Fibroblast of skin of left quadriceps (primary cell): ENCODE measurements around the gene LRP2BP.
"Not testable (repeated sequence)": the region's sequence is repeated elsewhere in the genome, so short reads cannot be mapped to it uniquely, and the experiment has no call there.

Source experiments
- DNase-seq, 2 experiments: peaks; one replicate each; pipeline ENCODE4 v3.0.0-alpha.2; 2013; ENCODE audit warnings: low read depth in 2 of 2

LRP2BP gene

DNA sequence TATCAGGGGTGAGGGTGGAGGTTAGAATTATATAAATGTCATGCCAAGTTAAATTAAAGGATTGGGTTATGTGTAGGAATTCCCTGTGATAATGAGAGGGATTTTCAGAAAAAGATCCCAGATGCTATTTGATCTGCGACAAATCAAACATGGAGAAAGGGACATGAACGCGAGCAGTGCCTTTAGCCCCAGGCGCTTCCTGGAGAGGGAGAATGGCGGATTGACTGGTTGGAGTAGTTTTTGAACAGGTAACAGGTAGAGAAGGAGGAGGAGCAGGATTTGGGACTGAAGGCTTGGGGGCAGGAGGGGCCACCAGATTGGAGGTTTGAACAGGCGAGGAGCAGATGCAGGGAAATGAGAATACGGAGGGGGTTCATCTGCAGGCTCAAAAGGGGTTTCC, 67.1 kb downstream of the LRP2BP start:
- DNase-seq = no peak

GRCh38 chr4:185325721-185326120, 70.0 kb downstream of the LRP2BP start:
- not testable (repeated sequence) for DNase-seq

DNA sequence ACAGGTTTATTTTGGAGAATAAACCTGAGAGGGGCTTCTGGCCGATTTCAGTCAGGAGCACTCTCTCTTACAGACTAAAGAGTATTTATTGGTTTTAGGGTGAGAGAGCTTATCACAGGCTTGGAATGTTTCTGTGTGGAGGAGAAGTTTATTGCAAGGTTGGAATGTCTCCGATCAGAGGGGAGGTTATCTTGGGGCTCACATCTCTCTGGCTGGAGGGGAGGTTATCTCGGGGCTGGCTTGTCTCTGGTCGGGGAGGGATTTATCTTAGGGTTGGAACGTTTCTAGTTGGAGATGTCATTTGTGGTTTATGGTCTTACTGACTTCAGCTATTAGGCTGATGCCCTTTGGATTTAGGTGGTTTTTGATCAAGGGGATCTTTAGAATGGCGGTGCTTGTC, 71.4 kb downstream of the LRP2BP start:
- not testable (repeated sequence) for DNase-seq

GRCh38 chr4:185323606-185324005, 72.1 kb downstream of the LRP2BP start:
- no peak for DNase-seq

GRCh38 chr4:185322803-185323202, 72.9 kb downstream of the LRP2BP start:
- no peak for DNase-seq

DNA sequence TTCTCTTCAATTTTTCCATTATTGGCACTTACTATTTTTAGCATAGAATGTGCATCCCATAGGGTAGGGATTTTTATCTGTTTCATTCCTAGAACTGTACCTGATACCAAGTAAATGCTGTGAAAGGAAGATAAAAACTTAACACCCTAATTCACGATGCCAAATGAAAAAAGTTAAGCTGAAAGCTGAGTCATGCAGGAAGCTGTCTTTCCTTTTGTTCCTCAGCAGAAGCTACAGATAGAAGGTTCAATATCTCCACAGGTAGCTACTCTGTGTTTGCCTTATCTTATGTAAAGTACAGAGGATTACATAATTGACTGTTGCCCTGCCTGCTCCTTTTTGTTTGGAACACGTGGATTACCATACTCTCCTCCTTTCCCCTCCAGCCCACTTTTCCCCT, 77.0 kb downstream of the LRP2BP start:
- DNase-seq = no peak

DNA sequence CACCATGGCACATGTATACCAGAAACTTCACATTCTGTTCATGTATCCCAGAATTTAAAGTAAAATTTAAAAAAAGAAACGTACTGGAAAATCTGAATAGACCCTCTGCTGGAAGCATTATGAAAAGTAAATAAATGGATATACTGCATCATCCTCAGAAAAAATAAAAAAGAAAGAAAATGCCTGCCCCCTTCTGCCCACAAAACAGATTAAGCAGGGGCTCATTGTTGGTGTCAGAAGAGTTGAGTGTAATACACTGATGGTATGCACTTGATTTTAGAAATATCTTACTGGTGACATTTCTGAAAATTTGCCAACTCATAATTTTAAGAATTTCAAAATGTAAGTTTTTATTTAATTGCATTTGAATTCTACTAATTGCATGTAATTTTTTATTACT, 77.8 kb downstream of the LRP2BP start:
- DNase-seq = no peak

GRCh38 chr4:185317462-185317861, 78.3 kb downstream of the LRP2BP start:
- DNase-seq = not testable (repeated sequence)
